Measurements from ENCODE around the gene CXCL1.

- TF ChIP-seq, protein P1, sequence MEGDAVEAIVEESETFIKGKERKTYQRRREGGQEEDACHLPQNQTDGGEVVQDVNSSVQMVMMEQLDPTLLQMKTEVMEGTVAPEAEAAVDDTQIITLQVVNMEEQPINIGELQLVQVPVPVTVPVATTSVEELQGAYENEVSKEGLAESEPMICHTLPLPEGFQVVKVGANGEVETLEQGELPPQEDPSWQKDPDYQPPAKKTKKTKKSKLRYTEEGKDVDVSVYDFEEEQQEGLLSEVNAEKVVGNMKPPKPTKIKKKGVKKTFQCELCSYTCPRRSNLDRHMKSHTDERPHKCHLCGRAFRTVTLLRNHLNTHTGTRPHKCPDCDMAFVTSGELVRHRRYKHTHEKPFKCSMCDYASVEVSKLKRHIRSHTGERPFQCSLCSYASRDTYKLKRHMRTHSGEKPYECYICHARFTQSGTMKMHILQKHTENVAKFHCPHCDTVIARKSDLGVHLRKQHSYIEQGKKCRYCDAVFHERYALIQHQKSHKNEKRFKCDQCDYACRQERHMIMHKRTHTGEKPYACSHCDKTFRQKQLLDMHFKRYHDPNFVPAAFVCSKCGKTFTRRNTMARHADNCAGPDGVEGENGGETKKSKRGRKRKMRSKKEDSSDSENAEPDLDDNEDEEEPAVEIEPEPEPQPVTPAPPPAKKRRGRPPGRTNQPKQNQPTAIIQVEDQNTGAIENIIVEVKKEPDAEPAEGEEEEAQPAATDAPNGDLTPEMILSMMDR (IDR thresholded peaks at IDR 0.05) = no peak
- TF ChIP-seq EZH2 (IDR thresholded peaks at IDR 0.05; ENCODE audit: borderline replicate concordance, insufficient read depth, low read depth, low read length, poor library complexity, severe bottlenecking) = no peak
Measured at GRCh38 chr4:73918058-73918457, 48.9 kb downstream of the CXCL1 start.
